A673 (cell line): Measurements from ENCODE around the gene TRIP10. TPM values are rescaled to one million over a fixed set of nuclear protein-coding genes. Genes with fewer than 3 reads are reported as not detected.
A peak's percentile ranks its signal among the peaks of the same experiment; 100 is the strongest.

Source experiments
- BruUV-seq: library from RNA; stranded (reverse); fragments of 400-500 nt; replicated peaks from 2 replicates; lab custom pipeline; 2021; lab: Mats Ljungman, UMichigan
- CTCF ChIA-PET: fragments of 300-600 bp; sonication (Branson Sonifier 250); formaldehyde crosslinking; loops from one replicate; lab custom pipeline; 2022; ENCODE audit warnings: antibody characterized with exemption; lab: Charles Lee
- POLR2A ChIA-PET: fragments of 300-600 bp; sonication (Branson Sonifier 250); formaldehyde crosslinking; loops from one replicate; lab custom pipeline; 2022; ENCODE audit warnings: antibody characterized with exemption; ENCODE audit not compliant: low non-redundant PET; lab: Charles Lee
- DNase-seq: peaks from one replicate; pipeline ENCODE4 v3.0.0-alpha.2; 2015; ENCODE audit warnings: low spot score
- H3K27ac ChIP-seq: fragments of 200-600 bp; sonication (generic); 2 replicates; pipeline ENCODE4 v1.5.1; 2016; ENCODE audit warnings: mixed run types, low read depth, mild to moderate bottlenecking, mixed read lengths, antibody characterized with exemption, low read length; ENCODE audit not compliant: poor library complexity, severe bottlenecking
- H3K27me3 ChIP-seq: fragments of 200-600 bp; sonication (generic); replicated peaks from 2 replicates; pipeline ENCODE4 v1.6.1; 2017; ENCODE audit warnings: mixed run types, low read depth, mild to moderate bottlenecking, mixed read lengths, antibody characterized with exemption, low read length; ENCODE audit not compliant: insufficient read depth, poor library complexity
- H3K36me3 ChIP-seq: fragments of 200-600 bp; sonication (generic); 2 replicates; pipeline ENCODE4 v1.6.1; 2016; ENCODE audit warnings: mixed run types, mild to moderate bottlenecking, mixed read lengths, antibody characterized with exemption, low read length; ENCODE audit not compliant: insufficient read depth, poor library complexity, severe bottlenecking
- H3K4me1 ChIP-seq: fragments of 200-600 bp; sonication (generic); 2 replicates; pipeline ENCODE4 v1.6.1; 2017; ENCODE audit warnings: mixed run types, mild to moderate bottlenecking, mixed read lengths, antibody characterized with exemption, low read length; ENCODE audit not compliant: insufficient read depth, poor library complexity, severe bottlenecking
- H3K4me3 ChIP-seq: fragments of 200-600 bp; sonication (generic); 2 replicates; pipeline ENCODE4 v1.5.1; 2016; ENCODE audit warnings: low read depth, mixed run types, mild to moderate bottlenecking, mixed read lengths, low read length; ENCODE audit not compliant: poor library complexity, severe bottlenecking
- H3K9me3 ChIP-seq: fragments of 200-600 bp; sonication (generic); 2 replicates; pipeline ENCODE4 v1.6.1; 2016; ENCODE audit warnings: mixed run types, low read depth, mild to moderate bottlenecking, mixed read lengths, antibody characterized with exemption, low read length; ENCODE audit not compliant: poor library complexity, severe bottlenecking
- CTCF ChIP-seq: fragments of 300-800, 200-600 bp; sonication (generic); conservative IDR thresholded peaks from 2 replicates; pipeline ENCODE4 v1.5.1; 2017; ENCODE audit warnings: low read depth, mild to moderate bottlenecking, antibody characterized with exemption, low read length, moderate library complexity, mixed read lengths
- EZH2 ChIP-seq: fragments of 200-600 bp; sonication (generic); IDR thresholded peaks from 2 replicates; pipeline ENCODE4 v1.6.1; 2017; ENCODE audit warnings: borderline replicate concordance, low read depth, mild to moderate bottlenecking, mixed read lengths, antibody characterized with exemption, low read length; ENCODE audit not compliant: poor library complexity, severe bottlenecking
- intact Hi-C: fragments of 100-400 bp; cut with micrococcal nuclease; formaldehyde crosslinking; loops from one replicate; pipeline ENCODE4 v1.10.0; 2022; ENCODE audit not compliant: unreplicated experiment
- total RNA-seq: library from RNA; stranded (reverse); gene quantifications from 2 replicates; pipeline ENCODE4 v1.2.3, GENCODE V29; 2021

Gene TRIP10
- total RNA-seq, 1 experiment from 2014 or later = 70.2 TPM

DNA sequence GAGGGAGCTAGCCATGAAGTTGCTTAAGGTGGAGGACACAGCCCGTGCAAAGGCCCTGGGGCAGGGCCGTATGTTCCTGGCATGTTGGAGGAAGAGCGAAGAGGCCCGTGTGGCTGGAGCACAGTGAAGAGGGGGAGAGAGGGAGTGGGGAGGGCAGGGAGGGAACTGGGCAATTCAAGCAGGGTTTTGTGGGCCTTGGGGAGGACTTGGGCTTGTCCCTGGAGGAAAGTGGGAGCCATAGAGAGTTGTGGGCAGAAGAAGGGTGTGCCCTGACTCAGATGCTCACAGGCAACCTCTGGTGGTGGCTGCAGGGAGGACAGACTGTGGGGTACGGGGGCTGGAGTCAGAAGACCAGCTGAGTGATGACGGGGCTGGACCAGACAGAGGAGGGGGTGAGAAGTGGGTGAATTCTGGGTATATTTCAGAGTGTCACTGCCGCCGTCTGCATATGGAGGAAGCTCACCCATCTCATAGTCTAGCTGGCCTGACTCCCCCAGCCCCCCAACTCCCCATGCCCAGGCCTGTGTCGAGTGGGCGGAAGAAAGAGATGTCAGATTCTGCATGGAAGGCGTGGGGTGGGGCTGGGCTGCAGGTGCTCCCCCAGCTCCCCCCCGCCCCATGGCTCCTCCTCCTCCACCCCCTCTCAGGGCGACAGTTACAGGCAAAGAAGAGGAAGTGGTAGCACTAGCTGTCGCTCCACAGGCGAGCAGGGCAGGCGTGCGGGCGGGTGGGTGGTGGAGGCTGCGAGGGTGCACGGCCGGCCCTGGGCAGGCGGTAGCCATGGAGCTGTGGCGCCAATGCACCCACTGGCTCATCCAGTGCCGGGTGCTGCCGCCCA, 32.8 kb downstream of the TRIP10 start, which contains the start of gene VAV1:
Gene VAV1, plus strand, starts transcription at position 681 of the 838 bp plus-strand sequence. Its CDS starts 100 bp downstream, at position 781.
- Histone ChIP-seq H3K9me3 (no peaks in the 10 kb centered on the region), H3K27ac (peak within 1 kb of the TSS; percentile 72), H3K27me3 (no peaks in the 10 kb centered on the region), H3K4me1 (peaks cover 14% of the 10 kb centered on the region), H3K36me3 (peaks cover 3% of the 10 kb centered on the region), H3K4me3 (peak within 1 kb of the TSS; percentile 92)
- no TSS peak for BruUV-seq
- DNase-seq = peak; percentile 78
- intact Hi-C loops = no loop called here
- TF ChIP-seq CTCF (peak; percentile 37; the same call in 1 of the 2 replicates), EZH2 (no peak)
- ChIA-PET POLR2A (interaction anchor here (0.5 to 0.7 kb wide), 3 partner anchors 9 to 232 kb away, joined by 3 to 10 read pairs (median 6); no protein-coding TSS in a partner anchor), CTCF (interaction anchor here (1.2 kb wide), 1 partner anchor 91 kb away, joined by 3 read pairs; no protein-coding TSS in a partner anchor)

- intact Hi-C loops = no loop called here
- CTCF ChIA-PET = interaction anchor here (1.2 kb wide), 1 partner anchor 91 kb away, joined by 3 read pairs; no protein-coding TSS in a partner anchor
These were observed 33.4 kb downstream of the TRIP10 start for GRCh38 chr19:6772866-6773322.

More at GRCh38 chr19:6772866-6773322, 33.4 kb downstream of the TRIP10 start:
- peaks cover 12% of the 10 kb centered on the region for H3K4me1 ChIP-seq
- POLR2A ChIA-PET = no interaction called here
- H3K4me3 ChIP-seq = peak overlapping the region; percentile 92
- peak overlapping the region; percentile 72 for H3K27ac ChIP-seq
- BruUV-seq = no TSS peak
- H3K9me3 ChIP-seq = no peaks in the 10 kb centered on the region
- DNase-seq = no peak
- H3K27me3 ChIP-seq = no peaks in the 10 kb centered on the region
- TF ChIP-seq EZH2 = no peak
- no peak for TF ChIP-seq CTCF
- H3K36me3 ChIP-seq = peaks cover 3% of the 10 kb centered on the region
